H1 (cell line): ENCODE results near the gene TTC22. TPM values are rescaled to one million over a fixed set of nuclear protein-coding genes. Genes with fewer than 3 reads are reported as not detected.

Source experiments
- CTCF ChIA-PET: fragments of 300-600 bp; sonication (Branson Sonifier 250); formaldehyde crosslinking; loops from one replicate; lab custom pipeline; 2021; ENCODE audit not compliant: partially characterized antibody; lab: Charles Lee
- POLR2A ChIA-PET: fragments of 300-600 bp; sonication (Branson Sonifier 250); formaldehyde crosslinking; loops from one replicate; lab custom pipeline; 2021; ENCODE audit warnings: inconsistent platforms; ENCODE audit not compliant: partially characterized antibody; lab: Charles Lee
- DNase-seq, 2 experiments: peaks; one replicate each; pipeline versions ENCODE4 v3.0.0 to v3.0.0-alpha.2; 2010 to 2022; ENCODE audit warnings: low spot score in 2 of 2, low read depth in 1 of 2, mixed read lengths in 1 of 2
- FAIRE-seq: peaks from 2 replicates; lab custom pipeline; 2011; peaks lifted over from hg19 to GRCh38; lab: Jason Lieb, UNC
- H2AFZ ChIP-seq: 2 replicates; pipeline ENCODE4 v1.8.1; 2012; ENCODE audit warnings: low read length, inconsistent platforms
- H2AK5ac ChIP-seq: 2 replicates; pipeline ENCODE4 v1.6.1; 2013; ENCODE audit warnings: low read depth, low read length
- H2BK120ac ChIP-seq: replicated peaks from 2 replicates; pipeline ENCODE3; 2013; ENCODE audit warnings: low read depth, low read length, inconsistent platforms
- H2BK12ac ChIP-seq: 2 replicates; pipeline ENCODE4 v1.6.1; 2013; ENCODE audit warnings: low read depth, low read length
- H2BK15ac ChIP-seq: 2 replicates; pipeline ENCODE4 v1.6.1; 2013; ENCODE audit warnings: low read length
- H2BK20ac ChIP-seq: 2 replicates; pipeline ENCODE4 v1.6.1; 2013; ENCODE audit warnings: low read length
- H2BK5ac ChIP-seq: 2 replicates; pipeline ENCODE4 v1.6.1; 2013; ENCODE audit warnings: low read depth, low read length
- H3K14ac ChIP-seq: 2 replicates; pipeline ENCODE4 v1.6.1; 2013; ENCODE audit warnings: inconsistent platforms; ENCODE audit not compliant: insufficient read length
- H3K18ac ChIP-seq: 2 replicates; pipeline ENCODE4 v1.6.1; 2013; ENCODE audit warnings: low read length; ENCODE audit errors: extremely low read depth
- H3K23ac ChIP-seq: 2 replicates; pipeline ENCODE4 v1.6.1; 2013; ENCODE audit warnings: inconsistent platforms; ENCODE audit not compliant: insufficient read length
- H3K23me2 ChIP-seq: 2 replicates; pipeline ENCODE4 v1.6.1; 2013; ENCODE audit warnings: low read depth, low read length
- H3K27ac ChIP-seq: 2 replicates; pipeline ENCODE4 v1.6.1; 2011; ENCODE audit warnings: low read depth, low read length, inconsistent platforms
- H3K27me3 ChIP-seq, 4 experiments: replicated peaks in 1 of 4; 1 replicate in 1 of 4; 2 replicates in 3 of 4; pipeline versions ENCODE4 v1.6.1 to v1.8.1; 2011 to 2013; ENCODE audit warnings: low read length in 3 of 4, mild to moderate bottlenecking in 3 of 4, inconsistent platforms in 2 of 4, mixed read lengths in 2 of 4, moderate library complexity in 1 of 4; ENCODE audit not compliant: control insufficient read depth in 3 of 4, insufficient read depth in 3 of 4; ENCODE audit errors: extremely low read depth in 1 of 4
- H3K36me3 ChIP-seq, 4 experiments: 2 replicates each; pipeline versions ENCODE4 v1.6.1 to v1.8.1; 2011 to 2013; ENCODE audit warnings: mild to moderate bottlenecking in 4 of 4, low read length in 3 of 4, moderate library complexity in 2 of 4, control low read depth in 1 of 4, inconsistent platforms in 1 of 4; ENCODE audit not compliant: insufficient read depth in 4 of 4, control insufficient read depth in 2 of 4
- H3K4ac ChIP-seq: replicated peaks from 2 replicates; pipeline ENCODE3; 2013; ENCODE audit warnings: low read length, low read depth, mixed read lengths, inconsistent platforms; ENCODE audit not compliant: insufficient read length
- H3K4me1 ChIP-seq, 4 experiments: replicated peaks in 1 of 4; 1 replicate in 1 of 4; 2 replicates in 3 of 4; pipeline versions ENCODE4 v1.6.1 to v1.8.1; 2011 to 2013; ENCODE audit warnings: low read length in 3 of 4, inconsistent platforms in 2 of 4, mixed read lengths in 1 of 4; ENCODE audit not compliant: insufficient read depth in 4 of 4, control insufficient read depth in 3 of 4
- H3K4me2 ChIP-seq, 2 experiments: 2 replicates each; pipeline versions ENCODE4 v1.6.1 to v1.8.1; 2011 to 2013; ENCODE audit warnings: low read depth in 2 of 2, low read length in 2 of 2, control low read depth in 1 of 2, inconsistent platforms in 1 of 2, mild to moderate bottlenecking in 1 of 2; ENCODE audit not compliant: insufficient read depth in 1 of 2
- H3K4me3 ChIP-seq, 4 experiments: fragments of 200-600, 300-600 bp in 1 of 4; sonication (generic), shearing (Covaris generic), sonication (Bioruptor Twin) in 1 of 4; 2 replicates each; pipeline versions ENCODE4 v1.5.1 to v1.8.1; 2011 to 2016; ENCODE audit warnings: low read length in 4 of 4, low read depth in 3 of 4, control low read depth in 2 of 4, inconsistent platforms in 2 of 4, mild to moderate bottlenecking in 2 of 4, mixed read lengths in 1 of 4, moderate library complexity in 1 of 4; ENCODE audit not compliant: insufficient read depth in 2 of 4; ENCODE audit errors: extremely low read depth in 1 of 4
- H3K56ac ChIP-seq: replicated peaks from 2 replicates; pipeline ENCODE3; 2013; ENCODE audit warnings: low read depth, mild to moderate bottlenecking, mixed read lengths, low read length, inconsistent platforms; ENCODE audit not compliant: insufficient read length
- H3K79me1 ChIP-seq: 2 replicates; pipeline ENCODE4 v1.6.1; 2013; ENCODE audit warnings: low read depth, low read length, control low read depth
- H3K79me2 ChIP-seq, 2 experiments: 2 replicates each; pipeline versions ENCODE4 v1.6.1 to v1.8.1; 2012 to 2013; ENCODE audit warnings: low read length in 2 of 2, mild to moderate bottlenecking in 2 of 2, inconsistent platforms in 1 of 2; ENCODE audit not compliant: insufficient read depth in 2 of 2, control insufficient read depth in 1 of 2
- H3K9ac ChIP-seq, 4 experiments: replicated peaks in 1 of 4; 1 replicate in 1 of 4; 2 replicates in 3 of 4; pipeline versions ENCODE4 v1.6.1 to v1.8.1; 2011 to 2013; ENCODE audit warnings: low read depth in 3 of 4, low read length in 3 of 4, control low read depth in 2 of 4, mild to moderate bottlenecking in 2 of 4, moderate library complexity in 2 of 4, inconsistent platforms in 1 of 4; ENCODE audit errors: extremely low read depth in 1 of 4
- H3K9me3 ChIP-seq, 2 experiments: 2 replicates each; pipeline versions ENCODE4 v1.6.1 to v1.8.1; 2012 to 2013; ENCODE audit warnings: mild to moderate bottlenecking in 2 of 2, moderate library complexity in 2 of 2, control low read depth in 1 of 2, inconsistent platforms in 1 of 2, low read depth in 1 of 2, low read length in 1 of 2, mixed read lengths in 1 of 2; ENCODE audit not compliant: insufficient read depth in 2 of 2
- H4K20me1 ChIP-seq, 2 experiments: replicated peaks in 1 of 2; 2 replicates each; pipeline versions ENCODE3 to v1.8.1; 2011 to 2013; ENCODE audit warnings: inconsistent platforms in 2 of 2, low read length in 2 of 2, mild to moderate bottlenecking in 1 of 2; ENCODE audit not compliant: insufficient read depth in 2 of 2, control insufficient read depth in 1 of 2
- H4K5ac ChIP-seq: 2 replicates; pipeline ENCODE4 v1.6.1; 2013; ENCODE audit warnings: low read length, low read depth, mixed read lengths, inconsistent platforms; ENCODE audit not compliant: insufficient read length
- H4K8ac ChIP-seq: 2 replicates; pipeline ENCODE4 v1.8.0; 2013; ENCODE audit warnings: mild to moderate bottlenecking, moderate library complexity, low read length, inconsistent platforms; ENCODE audit not compliant: insufficient read depth; ENCODE audit errors: extremely low read depth
- H4K91ac ChIP-seq: replicated peaks from 2 replicates; pipeline ENCODE3; 2013; ENCODE audit warnings: low read length, mixed read lengths, inconsistent platforms; ENCODE audit not compliant: insufficient read length
- GTF2F1 ChIP-seq: IDR thresholded peaks from 2 replicates; pipeline ENCODE4 v1.6.1; 2012; ENCODE audit warnings: low read depth, low read length, improper control_type of control experiment, borderline replicate concordance
- POLR2A ChIP-seq, 2 experiments: IDR thresholded peaks; 1 replicate in 1 of 2; 2 replicates in 1 of 2; pipeline ENCODE4 v1.6.1; 2011; ENCODE audit warnings: low read depth in 2 of 2, low read length in 2 of 2, mild to moderate bottlenecking in 2 of 2; ENCODE audit errors: control extremely low read depth in 1 of 2
- RXRA ChIP-seq: IDR thresholded peaks from 2 replicates; pipeline ENCODE4 v1.6.1; 2011; ENCODE audit warnings: low read depth, mild to moderate bottlenecking, low read length, moderate library complexity; ENCODE audit not compliant: insufficient read depth
- TCF12 ChIP-seq: IDR thresholded peaks from 2 replicates; pipeline ENCODE4 v1.6.1; 2011; ENCODE audit warnings: low read depth, mild to moderate bottlenecking, low read length
- WGBS, 2 experiments: shearing (Covaris generic) in 1 of 2; methylation state at CpG; one replicate each; pipeline versions ENCODE4 v1.1.6 to v1.1.7; 2013 to 2015; ENCODE audit warnings: low lambda C conversion rate in 2 of 2, mixed read lengths in 2 of 2, inconsistent platforms in 1 of 2, low coverage in 1 of 2, missing lambda C conversion rate in 1 of 2; ENCODE audit not compliant: insufficient replicate concordance in 2 of 2, insufficient coverage in 1 of 2, insufficient read length in 1 of 2; ENCODE audit errors: extremely low coverage in 1 of 2, missing lambda C conversion rate in 1 of 2; 5-methylcytosine and 5-hydroxymethylcytosine counted together
- polyA plus RNA-seq, 7 experiments: library from polyadenylated mRNA; depleted of rRNA in 3 of 7; stranded (reverse) in 5 of 7; unstranded in 2 of 7; fragments of >200 nt in 5 of 7; fragments of 200-250 nt in 2 of 7; gene quantifications; 1 replicate in 5 of 7; 2 replicates in 1 of 7; 4 replicates in 1 of 7; pipeline versions ENCODE4 v1.2.1 to v1.2.3, GENCODE V29; 2011 to 2013; ENCODE audit warnings: missing spikeins in 2 of 7, mixed read lengths in 2 of 7
- total RNA-seq: library from RNA; stranded (reverse); fragmentation: NEBNext Ultra II Directional; extraction: Animal tissue kit (Norgen Biotek cat#: 25700); gene quantifications from 2 replicates; pipeline ENCODE4 v1.2.1, GENCODE V29; 2021

Gene TTC22
- total and polyA plus RNA-seq, 2 of the 8 experiments (the other 6 are each of a cell fraction or from before 2014, with no cell fraction given): 1.00 to 1.6 TPM

GRCh38 chr1:54823670-54824069 lies 22.5 kb upstream of the TTC22 start:
- no peak overlapping the region for H3K23ac ChIP-seq
- no peak overlapping the region for H3K27ac ChIP-seq
- H3K14ac ChIP-seq: no peak overlapping the region
- no peak overlapping the region for H2BK15ac ChIP-seq
- no peak overlapping the region for H2BK20ac ChIP-seq
- H2AFZ ChIP-seq: no peak overlapping the region
- H2AK5ac ChIP-seq: no peak overlapping the region
- no peaks in the 10 kb centered on the region for H3K79me1 ChIP-seq
- no peaks in the 10 kb centered on the region for H3K79me2 ChIP-seq
- no peak overlapping the region for H4K5ac ChIP-seq
- H3K23me2 ChIP-seq: no peaks in the 10 kb centered on the region
- no peak overlapping the region for H3K9ac ChIP-seq
- H3K36me3 ChIP-seq: no peaks in the 10 kb centered on the region
- no peak overlapping the region for H3K4me2 ChIP-seq
- H3K9me3 ChIP-seq: peaks cover 3% of the 10 kb centered on the region in 2 experiments; a peak in 1 of 4 replicates
- H4K20me1 ChIP-seq: no peaks in the 10 kb centered on the region
- no peak overlapping the region for H4K91ac ChIP-seq
- no peak overlapping the region for H3K18ac ChIP-seq
- H2BK5ac ChIP-seq: no peak overlapping the region
- DNase-seq: no peak
- POLR2A ChIA-PET: interaction anchor here (2.0 kb wide), 1 partner anchor 24 kb away, joined by 4 read pairs; no protein-coding TSS in a partner anchor
- H3K4me3 ChIP-seq: no peak overlapping the region
- WGBS, 2 experiments: 95% methylated on average over 3 of the region's 3 CpGs; no CpG with 5 or more reads in 1 of the 2 experiments
- H3K4me1 ChIP-seq: no peaks in the 10 kb centered on the region; a peak in 2 of 7 replicates
- CTCF ChIA-PET: interaction anchor here (0.9 to 1.6 kb wide), 3 partner anchors 14 to 125 kb away, joined by 3 to 4 read pairs (median 3); no protein-coding TSS in a partner anchor
- no peaks in the 10 kb centered on the region for H3K27me3 ChIP-seq
- TF ChIP-seq TCF12: no peak
- TF ChIP-seq RXRA: no peak
- no peak for TF ChIP-seq GTF2F1
- no peak for TF ChIP-seq POLR2A (IDR thresholded peaks at IDR 0.05; ENCODE audit: control extremely low read depth in 1 of 2, low read depth in 2 of 2, low read length in 2 of 2)
- TF ChIP-seq, all 59 proteins: peak for 0
- Histone ChIP-seq H2BK12ac (no peak overlapping the region), H3K4ac (no peak overlapping the region), H2BK120ac (no peak overlapping the region), H4K8ac (no peak overlapping the region), H3K56ac (no peak overlapping the region)
- FAIRE-seq: no peak
